HepG2 (cell line): ENCODE results near the gene ZNF503. TPM values are rescaled to one million over a fixed set of nuclear protein-coding genes. Genes with fewer than 3 reads are reported as not detected.
A peak's percentile ranks its signal among the peaks of the same experiment; 100 is the strongest.

Experiments
- AHR ChIP-seq: IDR thresholded peaks from 2 replicates; pipeline ENCODE4 v1.6.1; 2018; ENCODE audit warnings: missing genetic modification reagents, missing compliant biosample characterization
- ARID4A ChIP-seq: sonication (generic); formaldehyde crosslinking; IDR thresholded peaks from 2 replicates; pipeline ENCODE4 v1.5.0; 2020; ENCODE audit warnings: mild to moderate bottlenecking, missing genetic modification reagents, borderline replicate concordance
- ASH2L ChIP-seq: fragments of 300-600, 200-600 bp; sonication (generic); IDR thresholded peaks from 2 replicates; pipeline ENCODE4 v1.7.0; 2017; ENCODE audit warnings: low read depth, mild to moderate bottlenecking, moderate library complexity, mixed read lengths, low read length; ENCODE audit not compliant: insufficient read length
- ATF6 ChIP-seq: sonication (generic); formaldehyde crosslinking; conservative IDR thresholded peaks from 2 replicates; pipeline ENCODE4 v1.4.0; 2020; ENCODE audit warnings: missing genetic modification reagents
- CBX1 ChIP-seq: IDR thresholded peaks from one replicate; pipeline ENCODE4 v1.6.1; 2016; ENCODE audit warnings: antibody characterized with exemption, low read depth
- CCAR2 ChIP-seq: fragments of 200-400 bp; formaldehyde crosslinking; optimal IDR thresholded peaks from 2 replicates; pipeline ENCODE3; 2018; ENCODE audit warnings: low read depth, mild to moderate bottlenecking, low read length, moderate library complexity
- ETS1 ChIP-seq: sonication (generic); formaldehyde crosslinking; IDR thresholded peaks from 2 replicates; pipeline ENCODE4 v1.4.0; 2020; ENCODE audit warnings: missing genetic modification reagents
- GFI1 ChIP-seq: sonication (generic); formaldehyde crosslinking; IDR thresholded peaks from 2 replicates; pipeline ENCODE4 v1.5.0; 2020; ENCODE audit warnings: missing genetic modification reagents, mild to moderate bottlenecking, borderline replicate concordance
- GPN1 ChIP-seq: sonication (generic); formaldehyde crosslinking; IDR thresholded peaks from 2 replicates; pipeline ENCODE4 v1.5.1; 2020; ENCODE audit warnings: missing genetic modification reagents, borderline replicate concordance
- HOXA9 ChIP-seq: sonication (generic); formaldehyde crosslinking; IDR thresholded peaks from 2 replicates; pipeline ENCODE4 v1.8.1; 2022; ENCODE audit warnings: missing genetic modification reagents, mild to moderate bottlenecking, moderate library complexity, borderline replicate concordance
- RBM22 ChIP-seq: fragments of 200-400 bp; formaldehyde crosslinking; optimal IDR thresholded peaks from 2 replicates; pipeline ENCODE3; 2017; ENCODE audit warnings: mild to moderate bottlenecking, low read length, moderate library complexity
- REXO4 ChIP-seq: sonication (generic); formaldehyde crosslinking; IDR thresholded peaks from 2 replicates; pipeline ENCODE4 v1.8.0; 2022; ENCODE audit warnings: missing genetic modification reagents, mild to moderate bottlenecking, borderline replicate concordance
- SIN3B ChIP-seq: fragments of 150-350 bp; IDR thresholded peaks from 2 replicates; pipeline ENCODE4 v1.6.1; 2014; ENCODE audit warnings: low read length
- SIX1 ChIP-seq: sonication (generic); formaldehyde crosslinking; IDR thresholded peaks from 2 replicates; pipeline ENCODE4 v1.4.0; 2020; ENCODE audit warnings: missing genetic modification reagents, borderline replicate concordance
- ZBTB38 ChIP-seq: sonication (generic); formaldehyde crosslinking; IDR thresholded peaks from 2 replicates; pipeline ENCODE4 v1.5.1; 2020; ENCODE audit warnings: mild to moderate bottlenecking, missing genetic modification reagents
- ZIK1 ChIP-seq: sonication (generic); formaldehyde crosslinking; IDR thresholded peaks from 2 replicates; pipeline ENCODE4 v1.5.0; 2020; ENCODE audit warnings: mild to moderate bottlenecking, low read depth, missing genetic modification reagents, borderline replicate concordance
- ZNF367 ChIP-seq: sonication (generic); formaldehyde crosslinking; IDR thresholded peaks from 2 replicates; pipeline ENCODE4 v1.4.0; 2020; ENCODE audit warnings: missing genetic modification reagents, borderline replicate concordance
- ZNF547 ChIP-seq: sonication (generic); formaldehyde crosslinking; IDR thresholded peaks from 2 replicates; pipeline ENCODE4 v1.5.1; 2020; ENCODE audit warnings: mild to moderate bottlenecking, missing genetic modification reagents
- polyA plus RNA-seq, 8 experiments: library from polyadenylated mRNA; depleted of rRNA in 3 of 8; stranded (reverse) in 7 of 8; unstranded in 1 of 8; fragments of >200 nt; fragmentation: Illumina TruSeq in 4 of 8; extraction: Trizol in 4 of 8; gene quantifications; 2 replicates each; pipeline versions ENCODE4 v1.2.1 to v1.2.3, GENCODE V29; 2011 to 2016; ENCODE audit warnings: low read depth in 4 of 8, missing spikeins in 1 of 8, mixed read lengths in 1 of 8; ENCODE audit not compliant: insufficient read depth in 1 of 8
- total RNA-seq, 5 experiments: library from RNA; depleted of rRNA; stranded (reverse); fragments of >200 nt; fragmentation: Illumina TruSeq; extraction: Trizol; gene quantifications; 2 replicates each; pipeline ENCODE4 v1.2.3, GENCODE V29; 2016; ENCODE audit warnings: low read depth in 1 of 5
- TF ChIP-seq, protein P1 (sequence below): sonication (generic); formaldehyde crosslinking; IDR thresholded peaks from 2 replicates; pipeline ENCODE4 v1.8.1; 2022; ENCODE audit warnings: mild to moderate bottlenecking, missing genetic modification reagents

The ZNF503 gene
- total and polyA plus RNA-seq, 2 of the 13 experiments (the other 11 are each of a cell fraction or from before 2014, with no cell fraction given) = 2.7 to 8.3 TPM

DNA sequence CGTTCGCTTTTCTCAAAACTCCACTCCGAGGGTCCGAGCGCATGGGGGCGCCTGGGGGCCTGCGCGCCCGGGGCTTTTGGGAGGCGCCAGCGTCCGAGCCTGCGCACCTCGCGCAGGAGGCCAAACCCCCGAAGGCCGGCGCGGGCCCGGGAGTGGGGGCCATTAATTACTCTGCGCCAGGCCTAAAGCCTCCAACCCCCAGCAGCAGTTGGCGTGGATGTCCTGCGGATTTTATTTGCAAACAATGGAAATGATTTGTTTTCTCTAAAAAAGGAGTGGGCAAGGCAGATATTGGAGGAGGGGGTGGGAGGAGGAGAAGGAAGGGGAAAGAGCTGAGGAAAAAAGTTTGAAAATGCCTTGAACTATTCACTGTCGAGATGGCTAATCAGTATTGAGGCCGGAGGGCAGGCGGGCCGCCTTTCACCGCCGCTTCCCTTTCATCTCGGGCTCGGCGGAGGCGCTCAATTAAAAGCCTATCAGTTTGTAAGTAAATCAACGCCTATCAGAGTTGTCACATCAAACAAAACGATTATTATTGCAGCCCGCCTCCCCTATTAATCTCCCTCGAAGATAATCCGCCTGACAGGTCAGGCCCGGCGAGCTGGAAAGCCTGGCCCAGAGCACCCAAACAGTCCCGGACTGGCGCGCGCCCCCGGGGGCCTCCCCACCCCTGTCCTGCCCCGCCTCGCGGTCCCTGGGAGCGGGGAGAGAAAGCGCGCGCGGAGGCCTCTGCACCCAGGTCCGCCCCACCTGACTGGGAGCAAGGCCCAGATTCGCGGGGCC lies 3.4 kb upstream of the ZNF503 start (continued):
- TF ChIP-seq GFI1 (CRISPR knock-in tag) = peak; percentile 88
- peak; percentile 18 for TF ChIP-seq ZNF547
- TF ChIP-seq GPN1 (CRISPR knock-in tag) = no peak
- no peak for TF ChIP-seq REXO4
- 0 out of 2 replicates have a peak, but pooled peaks have one; percentile 15 for TF ChIP-seq ARID4A (CRISPR knock-in tag)
- TF ChIP-seq ATF6 (CRISPR knock-in tag) = no peak
- no peak for TF ChIP-seq SIX1
- TF ChIP-seq, protein P1, sequence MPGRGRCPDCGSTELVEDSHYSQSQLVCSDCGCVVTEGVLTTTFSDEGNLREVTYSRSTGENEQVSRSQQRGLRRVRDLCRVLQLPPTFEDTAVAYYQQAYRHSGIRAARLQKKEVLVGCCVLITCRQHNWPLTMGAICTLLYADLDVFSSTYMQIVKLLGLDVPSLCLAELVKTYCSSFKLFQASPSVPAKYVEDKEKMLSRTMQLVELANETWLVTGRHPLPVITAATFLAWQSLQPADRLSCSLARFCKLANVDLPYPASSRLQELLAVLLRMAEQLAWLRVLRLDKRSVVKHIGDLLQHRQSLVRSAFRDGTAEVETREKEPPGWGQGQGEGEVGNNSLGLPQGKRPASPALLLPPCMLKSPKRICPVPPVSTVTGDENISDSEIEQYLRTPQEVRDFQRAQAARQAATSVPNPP (CRISPR knock-in tag) = 0 out of 2 replicates have a peak, but pooled peaks have one; percentile 21
- TF ChIP-seq RBM22 = no peak
- TF ChIP-seq ZNF367 = 0 out of 2 replicates have a peak, but pooled peaks have one; percentile 4
- TF ChIP-seq HOXA9 (CRISPR knock-in tag) = peak; percentile 87; the same call in 1 of the 2 replicates
- TF ChIP-seq SIN3B = no peak
- no peak for TF ChIP-seq ETS1
- TF ChIP-seq CCAR2 = no peak
- no peak for TF ChIP-seq AHR (CRISPR knock-in tag)
- no peak for TF ChIP-seq ASH2L
- 0 out of 2 replicates have a peak, but pooled peaks have one; percentile 24 for TF ChIP-seq ZIK1 (CRISPR knock-in tag)
- peak; percentile 35 for TF ChIP-seq CBX1
- TF ChIP-seq ZBTB38 = peak; percentile 84; the same call in 1 of the 2 replicates
